HG03565 (cell line): ENCODE measurements around the gene PPT1.

Source experiments
- ATAC-seq: cut with Tn5 transposase; IDR thresholded peaks from one replicate; pipeline ENCODE4 v1.9.1; 2021; ENCODE audit warnings: mild to moderate bottlenecking, moderate library complexity; ENCODE audit not compliant: unreplicated experiment

Gene PPT1

GRCh38 chr1:40032240-40032891 lies 64.7 kb downstream of the PPT1 start:
- ATAC-seq = no peak

GRCh38 chr1:40030528-40031135 lies 66.4 kb downstream of the PPT1 start:
- ATAC-seq = no peak

- no peak for ATAC-seq
Measured at GRCh38 chr1:40029608-40030007, 67.4 kb downstream of the PPT1 start.

GRCh38 chr1:40027647-40028046 lies 69.4 kb downstream of the PPT1 start:
- ATAC-seq = no peak

- no peak for ATAC-seq
Measured at GRCh38 chr1:40024671-40025070, 72.4 kb downstream of the PPT1 start.

GRCh38 chr1:40023379-40023944 lies 73.6 kb downstream of the PPT1 start:
- no peak for ATAC-seq
